ENCODE results near the gene DISC1.

Gene DISC1

DNA sequence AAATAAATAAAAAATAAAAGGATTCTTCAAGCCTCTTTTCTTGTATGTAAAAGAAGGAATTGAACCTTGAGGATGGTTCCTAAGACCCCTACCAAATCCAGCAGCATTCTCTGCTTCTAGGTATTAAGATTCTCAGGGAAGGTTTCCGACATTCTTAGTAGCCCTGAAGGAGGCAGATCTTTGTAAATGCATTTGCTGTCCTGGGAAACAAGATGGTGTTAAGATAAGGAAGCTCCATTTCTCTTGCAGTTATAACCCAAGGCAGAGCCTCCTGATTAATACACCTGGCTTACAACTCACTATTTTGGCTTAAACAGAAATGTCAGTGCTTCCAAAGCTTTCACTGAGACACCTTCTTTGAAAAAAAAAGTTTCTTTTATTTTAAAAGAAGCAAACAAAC, 393.8 kb downstream of the DISC1 start:
- DNase-seq = no peak

DNA sequence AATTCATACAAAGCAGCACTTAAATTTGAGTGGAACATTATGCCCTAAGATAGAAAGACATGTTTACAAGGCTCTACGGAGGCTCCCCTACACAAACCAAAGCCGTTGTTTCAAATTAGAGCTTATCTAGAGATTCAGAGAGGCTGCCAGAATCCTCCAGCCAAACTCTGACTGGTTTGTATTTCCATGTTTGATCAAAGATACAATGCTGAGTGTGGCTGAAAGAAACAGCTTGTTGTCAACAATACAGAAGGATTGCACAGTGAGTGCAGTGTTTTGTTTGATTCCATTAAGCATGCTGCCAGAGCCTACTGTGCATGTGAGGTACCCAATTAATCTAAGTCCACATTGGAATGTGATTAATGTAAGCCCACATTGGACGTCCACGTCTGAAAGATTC, 402.7 kb downstream of the DISC1 start:
- peak in 3 of 58 donors; percentile 2 to 4 (median 4) for DNase-seq

DNA sequence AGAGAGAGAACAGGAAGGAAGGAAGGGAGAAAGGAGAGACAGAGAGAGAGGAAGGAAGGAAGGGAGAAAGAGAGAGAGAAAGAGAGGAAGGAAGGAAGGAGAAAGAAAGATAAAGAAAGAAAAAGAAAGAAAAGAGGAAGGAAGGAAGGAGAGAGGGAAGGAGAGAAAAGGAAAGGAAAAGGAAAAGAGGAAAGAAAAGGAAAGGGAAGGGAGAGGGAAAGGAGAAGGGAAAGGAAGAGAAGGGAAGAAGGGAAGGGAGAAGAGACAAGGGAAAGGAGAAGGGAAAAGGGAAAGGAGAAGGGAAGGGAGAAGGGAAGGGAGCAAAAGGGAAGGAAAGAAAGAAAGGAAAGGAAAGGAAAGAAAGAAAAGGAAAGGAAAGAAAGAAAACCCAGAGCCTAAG, 404.6 kb downstream of the DISC1 start:
- no peak for DNase-seq

DNA sequence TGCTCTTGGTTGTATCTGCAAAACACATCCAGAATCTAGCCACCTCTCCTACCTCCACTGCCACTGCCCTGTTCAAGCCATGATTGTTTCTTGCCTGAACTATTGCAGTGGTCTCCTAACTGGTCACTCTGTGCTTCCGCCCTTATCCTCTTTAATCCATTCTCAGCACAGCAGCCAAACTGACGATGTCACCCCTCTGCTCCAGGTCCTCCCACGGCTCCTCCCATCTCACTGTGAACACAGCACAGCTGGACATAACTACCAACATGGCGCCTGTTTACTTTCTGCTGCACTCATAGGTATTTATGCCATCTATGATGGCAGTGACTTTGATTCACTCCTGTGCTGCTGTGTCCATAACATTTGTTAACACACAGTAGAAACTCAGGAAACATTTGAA, 406.7 kb downstream of the DISC1 start:
- DNase-seq = no peak

DNA sequence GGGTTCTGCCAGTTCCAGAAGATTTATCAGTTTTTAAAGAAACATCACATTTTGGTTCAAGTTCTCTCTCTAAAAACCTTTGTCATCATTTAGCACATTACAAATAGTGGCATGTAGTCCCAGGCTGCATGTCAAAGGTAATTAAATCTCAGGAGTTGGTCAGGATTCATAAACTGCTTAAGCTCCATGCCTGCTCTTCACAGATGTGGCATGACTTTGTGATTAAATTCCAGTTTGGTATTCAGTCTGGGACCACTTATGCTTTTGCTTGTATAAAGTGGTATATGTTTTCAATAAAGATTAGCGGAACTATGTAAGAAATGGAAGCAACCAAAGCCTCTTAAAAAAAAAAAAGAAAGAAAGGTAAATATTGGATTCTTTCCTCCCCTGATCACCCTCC, 408.0 kb downstream of the DISC1 start:
- DNase-seq = no peak

DNA sequence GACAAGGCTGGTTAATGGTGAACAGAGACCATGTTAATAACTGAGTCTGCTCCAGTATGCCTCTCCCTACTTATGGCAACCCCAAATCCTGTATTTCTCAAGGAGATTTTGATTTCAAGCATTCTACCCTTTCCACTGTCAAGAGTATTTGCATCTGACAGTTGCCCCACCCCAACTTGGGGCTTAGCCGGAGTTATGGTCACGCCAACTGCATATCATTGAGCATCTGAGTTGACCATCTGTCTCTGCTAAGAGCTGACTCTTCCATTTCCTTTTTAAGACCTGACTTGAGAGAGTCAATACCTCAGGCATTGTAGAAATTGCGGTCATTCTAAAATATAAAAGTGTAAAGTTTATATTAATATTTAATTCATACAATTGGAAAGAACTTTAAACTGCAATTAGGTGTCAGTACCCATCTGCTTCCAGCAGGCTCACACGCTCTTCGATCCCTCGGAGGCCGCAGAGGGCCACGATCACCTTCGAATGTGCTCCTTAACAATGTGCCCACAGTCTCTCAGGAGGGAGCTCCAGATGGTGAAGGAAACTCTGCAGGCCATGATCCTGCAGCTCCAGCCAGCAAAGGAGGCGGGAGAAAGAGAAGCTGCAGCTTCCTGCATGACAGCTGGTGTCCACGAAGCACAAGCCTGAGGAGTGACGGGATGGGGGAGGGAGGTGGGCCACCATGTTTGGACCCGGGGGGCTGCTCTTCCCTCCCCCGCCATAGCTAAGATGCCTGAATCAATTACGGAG, 409.8 kb downstream of the DISC1 start:
- DNase-seq = no peak

DNA sequence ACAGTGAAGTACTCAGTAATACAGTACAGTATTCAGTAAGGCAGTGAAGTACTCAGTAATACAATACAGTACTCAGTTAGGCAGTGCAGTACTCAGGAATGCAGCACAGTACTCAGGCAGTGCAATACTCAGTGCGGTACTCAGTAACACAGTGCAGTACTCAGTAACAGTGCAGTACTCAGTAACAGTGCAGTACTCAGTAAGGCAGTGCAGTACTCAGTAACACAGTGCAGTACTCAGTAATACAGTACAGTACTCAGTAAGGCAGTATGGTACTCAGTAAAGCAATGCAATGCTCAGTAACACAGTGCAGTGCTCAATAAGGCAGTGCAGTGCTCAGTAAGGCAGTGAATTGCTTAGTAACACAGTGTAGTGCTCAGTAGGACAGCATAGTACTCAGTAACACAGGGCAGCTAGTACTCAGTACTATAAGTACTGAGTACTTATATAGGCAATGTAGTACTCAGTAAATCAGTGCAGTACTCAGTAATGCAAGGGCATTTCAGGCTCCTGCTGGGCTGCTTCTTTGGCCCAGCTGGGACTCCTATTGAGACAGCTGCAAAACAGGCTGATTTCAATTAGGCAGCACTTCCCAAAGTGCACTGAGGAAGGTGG, 411.3 kb downstream of the DISC1 start:
- DNase-seq = no peak

DNA sequence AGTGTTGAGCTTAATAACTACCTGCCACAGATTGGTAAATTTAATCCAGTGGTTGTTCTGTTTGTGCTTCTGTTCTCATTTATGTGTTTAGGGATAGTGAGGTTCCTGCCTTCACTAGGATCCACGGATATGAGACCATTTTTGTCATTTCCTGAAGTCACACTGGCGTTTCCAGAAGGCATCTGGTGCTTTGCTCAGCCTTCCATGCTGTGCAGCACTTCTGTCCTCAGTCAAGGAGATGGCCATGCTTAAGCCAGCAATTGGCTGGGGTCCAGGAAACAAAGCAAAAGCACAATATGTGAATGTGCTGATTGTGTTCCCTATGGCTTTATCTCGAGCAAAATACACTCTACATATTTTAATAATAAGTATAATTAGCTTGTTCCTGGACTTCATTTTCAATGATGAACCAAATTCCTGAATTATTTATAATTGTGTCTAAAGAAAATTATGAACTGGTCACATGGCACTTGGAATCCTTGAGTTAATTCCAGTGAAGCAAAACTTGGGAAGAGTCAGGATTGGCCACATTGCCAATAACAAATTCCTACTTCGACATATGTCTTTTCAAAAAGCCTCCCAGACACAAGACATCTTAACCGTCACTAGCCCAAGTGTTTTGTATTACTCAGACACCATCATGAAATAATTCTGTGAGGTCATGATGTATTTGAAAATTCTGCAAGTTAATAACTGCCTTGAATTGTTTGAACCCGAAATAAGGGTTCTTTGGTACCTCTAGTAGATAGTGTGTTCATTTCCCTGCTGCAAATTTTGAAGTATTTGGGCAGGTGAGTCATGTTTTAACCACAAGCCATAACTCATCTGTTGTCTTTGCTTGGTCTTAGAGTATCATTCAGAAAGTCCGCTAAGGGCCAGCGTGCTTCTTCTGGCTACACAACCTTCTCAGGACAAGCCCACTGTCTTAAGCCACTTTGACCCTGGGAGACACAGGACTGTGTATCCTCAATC, 412.4 kb downstream of the DISC1 start:
- peak in 1 of 58 donors; percentile 3 for DNase-seq

DNA sequence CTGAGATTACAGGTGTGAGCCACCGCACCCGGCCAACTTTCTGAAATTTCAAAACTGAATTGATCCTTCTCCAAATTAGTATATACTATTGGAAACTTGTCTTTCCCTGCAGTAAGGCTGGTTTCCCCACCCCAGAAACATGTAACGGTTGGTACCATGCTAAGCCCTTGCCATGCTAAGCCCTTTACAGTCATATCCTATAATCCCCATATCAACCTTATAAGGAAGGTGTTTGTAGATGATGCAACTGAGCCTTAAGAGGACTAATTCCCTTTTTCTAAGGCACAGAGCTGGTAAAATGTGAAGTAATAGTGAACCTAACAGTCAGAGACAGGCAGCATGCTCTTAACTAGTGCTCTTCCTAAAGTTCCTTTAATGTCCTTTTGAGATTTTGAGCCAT, 413.7 kb downstream of the DISC1 start:
- DNase-seq = no peak

DNA sequence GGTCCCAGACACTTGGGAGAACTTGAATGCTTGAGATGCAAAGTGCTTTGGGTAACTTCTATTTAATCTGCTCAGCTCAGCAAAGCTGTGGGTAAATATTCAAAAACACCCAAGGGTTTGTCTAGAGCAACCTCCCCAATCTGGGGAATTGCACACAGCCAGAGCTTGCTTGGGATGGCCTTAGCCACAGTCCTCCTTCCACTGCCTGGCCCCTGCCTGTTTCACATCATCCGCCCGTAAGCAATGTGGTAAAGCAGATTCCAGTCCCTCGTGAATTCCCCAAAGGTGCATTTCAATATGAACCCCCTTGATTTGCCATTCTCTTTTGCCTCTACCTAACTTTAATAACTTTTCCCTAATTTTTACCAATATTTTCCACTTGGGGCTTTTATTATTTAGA, 418.1 kb downstream of the DISC1 start:
- DNase-seq = no peak

DNA sequence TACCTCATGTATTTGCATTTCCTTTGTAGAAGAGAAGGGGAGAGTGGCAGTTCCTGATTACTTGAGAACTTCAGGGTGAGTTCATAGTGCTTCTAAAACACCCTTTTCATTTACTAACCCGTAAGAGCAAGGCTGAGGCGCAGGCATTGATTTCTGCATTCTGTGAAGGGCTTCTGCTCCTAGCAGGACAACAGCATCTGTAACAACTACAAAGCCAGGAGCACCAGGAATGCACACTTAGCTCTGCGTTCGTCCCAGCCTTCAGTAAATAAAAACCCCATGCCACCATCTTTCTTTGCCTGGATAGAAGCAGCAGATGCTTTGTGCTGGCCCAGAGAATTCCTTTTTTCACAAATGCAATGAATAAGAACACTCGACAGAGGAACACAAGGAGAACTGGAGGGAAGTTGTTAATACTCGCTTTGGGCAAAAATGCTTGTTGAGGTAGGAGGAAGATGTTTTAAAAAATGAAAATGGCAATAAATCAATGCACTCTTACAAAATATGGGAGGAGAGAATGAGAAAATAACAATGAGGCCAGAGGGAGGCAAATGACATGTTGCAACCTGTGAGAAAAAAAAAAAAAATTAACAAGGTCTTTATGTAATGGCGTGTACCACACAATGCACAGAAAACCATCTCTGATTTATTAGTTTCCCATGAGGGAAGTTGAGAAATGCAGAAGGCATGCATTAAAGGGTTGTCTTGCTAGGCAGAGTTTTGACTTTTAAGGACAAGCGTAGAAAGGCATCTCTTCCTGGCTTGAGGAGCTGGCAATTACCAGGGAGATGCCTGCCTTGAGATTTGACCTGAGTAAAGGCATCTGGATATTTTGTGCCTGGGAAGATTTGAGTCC, 418.8 kb downstream of the DISC1 start:
- DNase-seq = no peak

DNA sequence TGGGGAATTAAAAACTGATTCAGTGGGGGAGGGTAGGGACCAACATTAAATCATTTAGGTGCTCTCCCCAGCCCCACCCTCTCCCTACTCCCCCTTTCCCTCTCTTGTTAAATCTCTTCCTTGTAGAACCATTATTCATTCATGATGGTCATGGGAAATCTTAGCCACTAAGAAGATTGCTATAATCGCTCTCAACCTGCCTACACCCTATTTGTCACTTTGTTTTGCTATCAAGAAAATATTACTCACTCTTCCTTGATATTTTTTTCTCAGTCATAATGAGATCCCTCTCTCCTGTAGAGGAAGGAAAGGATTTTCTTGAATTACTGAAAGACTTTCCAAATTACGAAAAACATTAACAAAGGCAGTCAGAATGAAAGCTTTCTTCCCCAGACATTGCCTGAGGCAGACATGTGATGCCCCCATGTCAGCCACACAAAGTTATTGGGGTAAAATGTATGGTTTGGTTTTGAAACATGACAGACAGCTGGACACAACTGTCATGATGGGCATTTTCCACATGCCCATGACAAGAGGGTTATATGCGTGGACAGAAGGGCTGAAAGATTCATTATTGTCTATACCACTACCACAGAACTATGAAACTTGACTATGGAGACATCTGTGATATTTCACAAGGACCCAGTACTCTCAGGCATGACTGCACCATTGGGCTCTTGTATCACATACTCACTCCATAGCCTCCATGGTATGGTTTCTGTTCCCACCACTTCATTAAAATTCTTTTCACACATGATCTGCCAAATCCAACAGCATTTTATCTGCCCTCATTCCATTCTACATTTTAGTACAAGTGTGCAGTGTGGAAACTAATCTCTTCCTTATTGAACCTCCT, 420.1 kb downstream of the DISC1 start:
- DNase-seq = no peak

DNA sequence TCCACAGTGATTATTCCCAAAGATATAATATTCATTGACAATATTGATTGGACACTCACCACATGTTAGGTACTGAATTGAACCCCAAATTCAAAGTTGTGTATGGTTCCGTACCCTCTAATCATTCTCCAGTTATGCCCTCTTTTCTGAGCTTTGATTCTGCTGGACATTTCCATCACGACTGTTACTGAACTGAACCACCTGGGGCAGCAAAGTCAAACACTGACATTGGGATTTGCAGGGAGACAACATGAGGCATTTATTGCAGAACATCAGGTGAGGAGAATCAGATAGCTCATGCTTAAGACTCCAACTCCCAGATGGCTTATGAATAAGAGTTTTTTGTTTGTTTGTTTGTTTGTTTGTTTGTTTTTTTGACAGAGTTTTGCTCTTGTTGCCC, 420.9 kb downstream of the DISC1 start:
- no peak for DNase-seq

DNA sequence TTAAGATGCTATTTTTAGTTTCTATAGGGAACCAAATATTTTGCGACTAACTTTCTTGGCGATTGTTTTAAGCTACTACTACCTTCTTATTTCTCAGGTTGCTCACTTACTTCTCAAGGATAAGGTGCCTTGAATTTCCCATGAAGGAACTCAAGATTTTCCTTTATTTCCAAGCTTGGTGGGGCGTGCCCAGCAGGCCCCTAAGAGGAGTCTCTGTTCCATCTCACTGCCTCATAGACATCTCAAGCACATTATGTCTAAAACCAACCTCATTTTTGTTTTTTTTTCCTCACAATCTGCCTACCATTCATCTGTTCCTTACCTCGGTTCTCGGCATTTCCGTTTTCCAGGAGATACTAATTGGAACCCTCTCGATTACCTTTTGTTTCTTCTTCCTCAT, 421.9 kb downstream of the DISC1 start:
- no peak for DNase-seq

DNA sequence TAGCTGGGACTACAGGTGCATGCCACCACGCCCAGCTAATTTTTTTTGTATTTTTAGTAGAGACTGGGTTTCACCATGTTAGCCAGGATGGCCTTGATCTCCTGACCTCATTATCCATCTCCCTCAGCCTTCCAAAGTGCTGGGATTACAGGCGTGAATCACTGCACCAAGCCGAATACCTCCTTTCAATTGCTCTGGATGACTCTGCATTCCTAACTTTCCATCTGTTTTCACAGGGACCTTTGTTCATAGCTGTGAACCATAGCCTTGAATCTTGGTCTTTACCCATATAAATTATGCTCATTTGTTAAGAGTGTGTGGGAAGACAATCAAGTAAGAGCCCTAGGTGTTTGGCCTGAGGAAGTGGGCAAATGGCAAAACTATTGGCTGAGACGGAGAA, 422.7 kb downstream of the DISC1 start:
- no peak for DNase-seq

DNA sequence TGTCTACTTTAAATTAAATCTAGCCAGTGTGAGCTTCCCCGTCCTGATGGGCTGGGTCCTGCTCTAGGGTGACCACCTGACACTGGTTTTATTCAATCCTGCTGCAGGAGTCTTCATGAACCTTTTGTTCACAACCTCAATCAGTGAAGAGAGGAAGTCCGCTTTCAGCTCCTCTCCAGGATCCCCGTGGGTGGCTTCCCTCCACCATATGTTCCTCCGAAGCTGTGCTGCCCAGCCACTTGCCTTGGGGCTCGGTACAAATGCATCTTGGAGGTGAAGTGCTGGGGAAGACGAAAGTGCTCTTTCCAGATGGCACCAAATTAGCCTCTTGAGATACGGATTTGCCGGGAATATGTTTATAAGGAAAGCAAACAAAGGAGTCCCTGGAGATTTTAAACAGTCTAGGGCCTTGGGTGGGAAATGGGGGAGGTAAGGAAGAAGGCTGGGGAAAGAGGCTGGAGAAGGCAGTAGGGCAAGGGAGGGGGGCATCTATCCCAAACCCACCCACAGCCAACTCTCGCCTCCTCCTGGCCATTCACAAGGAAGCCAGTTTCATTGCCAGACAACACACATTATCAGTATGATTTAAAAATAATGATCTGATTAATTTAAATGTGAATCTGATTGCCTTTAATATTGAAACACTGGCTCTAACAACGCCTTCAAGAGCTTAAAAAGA, 430.8 kb downstream of the DISC1 start:
- peak in 9 of 58 donors; percentile 5 to 68 (median 13) for DNase-seq

DNA sequence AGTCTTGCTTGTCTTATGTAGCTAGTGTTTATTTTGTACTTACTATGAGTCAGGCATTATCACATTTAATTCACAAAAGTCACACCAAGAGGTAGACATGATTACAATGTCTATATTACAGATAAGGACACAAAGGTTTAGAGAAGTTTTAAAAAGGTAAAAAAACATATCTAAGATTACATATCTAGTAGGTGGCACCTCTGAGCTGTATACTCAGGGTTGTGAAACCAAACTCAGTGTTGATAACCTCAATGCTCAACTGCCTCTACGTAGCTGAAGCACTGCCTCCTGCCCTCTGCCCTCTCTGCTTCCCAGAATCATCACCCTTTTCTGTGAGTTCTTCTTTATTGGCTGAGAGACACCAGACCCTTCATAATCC, 431.3 kb downstream of the DISC1 start:
- no peak for DNase-seq

DNA sequence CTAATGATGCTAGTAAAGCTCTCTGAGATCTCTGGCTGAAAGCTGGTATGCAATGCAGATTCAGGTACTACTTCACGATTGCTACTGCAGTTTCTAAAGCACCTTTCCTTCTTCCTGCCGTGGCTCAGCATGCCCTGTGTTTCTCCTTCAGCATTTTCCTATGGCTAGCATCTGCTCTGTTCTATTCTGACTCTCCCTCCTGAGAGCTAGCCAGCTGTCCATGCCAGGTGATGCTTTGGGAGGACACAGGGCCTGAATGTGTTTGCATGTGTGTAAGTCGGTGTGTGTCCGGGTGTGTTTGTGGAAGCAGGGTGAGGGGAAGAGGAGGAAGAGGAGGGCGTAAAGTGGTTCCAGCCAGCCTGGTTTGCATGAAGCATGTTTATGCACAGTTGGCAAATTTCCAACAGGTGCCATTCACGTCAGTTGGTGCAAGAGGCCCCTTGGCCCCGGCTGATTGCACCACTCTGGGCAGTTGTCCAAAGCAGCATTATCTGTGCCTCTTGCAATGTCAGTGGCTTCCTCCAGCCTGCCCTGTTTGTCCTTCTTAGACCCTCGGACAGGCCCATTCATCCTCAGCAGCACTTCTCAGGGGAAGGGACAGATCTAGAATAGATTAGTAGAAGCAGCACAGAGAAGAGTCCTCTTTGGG, 433.3 kb downstream of the DISC1 start:
- DNase-seq = peak in 1 of 58 donors; percentile 4

DNA sequence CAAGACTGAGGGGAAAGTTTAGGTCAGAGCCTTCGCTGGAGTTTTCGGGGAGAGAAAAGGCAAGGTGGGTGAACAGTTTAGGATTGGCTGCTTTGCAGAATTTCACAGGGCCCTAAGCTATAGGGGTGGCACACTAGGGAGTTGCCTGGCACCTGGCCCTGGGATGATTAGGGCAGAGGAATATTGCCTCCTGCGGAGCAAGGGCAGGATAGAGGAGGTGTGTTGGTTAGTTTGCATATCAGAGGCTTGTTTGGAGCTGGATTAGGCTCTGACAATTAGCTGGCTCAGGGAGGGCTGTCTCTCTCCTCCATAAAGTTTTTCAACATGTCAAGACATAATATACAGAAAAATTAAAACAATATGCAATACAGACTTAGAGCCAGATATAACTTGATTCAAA, 436.4 kb downstream of the DISC1 start:
- DNase-seq = no peak
